Fibroblast of skin of right biceps (primary cell): ENCODE measurements around the gene ITPA.
"Not testable (repeated sequence)": the region's sequence is repeated elsewhere in the genome, so short reads cannot be mapped to it uniquely, and the experiment has no call there.

Experiments used
- DNase-seq: peaks from one replicate; pipeline ENCODE4 v3.0.0-alpha.2; 2013

Gene ITPA

GRCh38 chr20:3173610-3174441 lies 35.5 kb upstream of the ITPA start:
- peak; percentile 81 for DNase-seq

GRCh38 chr20:3174442-3175261 lies 34.6 kb upstream of the ITPA start:
- DNase-seq: peak; percentile 9

- DNase-seq: no peak
Observed at GRCh38 chr20:3175270-3175669, 34.0 kb upstream of the ITPA start.

GRCh38 chr20:3177746-3178485 lies 31.4 kb upstream of the ITPA start:
- DNase-seq: no peak

- DNase-seq: no peak
Observed at GRCh38 chr20:3180319-3180718, 29.0 kb upstream of the ITPA start.

- DNase-seq: no peak
Observed at GRCh38 chr20:3181270-3181669, 28.0 kb upstream of the ITPA start.

- DNase-seq: not testable (repeated sequence)
Observed at GRCh38 chr20:3182429-3182828, 26.9 kb upstream of the ITPA start.

GRCh38 chr20:3183896-3184612 lies 25.2 kb upstream of the ITPA start:
- DNase-seq: no peak

GRCh38 chr20:3187861-3188260 lies 21.4 kb upstream of the ITPA start:
- DNase-seq: not testable (repeated sequence)

GRCh38 chr20:3188823-3189413 lies 20.4 kb upstream of the ITPA start:
- DNase-seq: no peak

- DNase-seq: no peak
Observed at GRCh38 chr20:3189561-3190131, 19.7 kb upstream of the ITPA start.

GRCh38 chr20:3190681-3191111 lies 18.6 kb upstream of the ITPA start:
- no peak for DNase-seq

GRCh38 chr20:3192226-3193015 lies 16.9 kb upstream of the ITPA start:
- DNase-seq: no peak

- no peak for DNase-seq
Observed at GRCh38 chr20:3193806-3194616, 15.3 kb upstream of the ITPA start.

- DNase-seq: no peak
Observed at GRCh38 chr20:3194617-3195280, 14.5 kb upstream of the ITPA start.

- DNase-seq: no peak
Observed at GRCh38 chr20:3195590-3196237, 13.6 kb upstream of the ITPA start.

GRCh38 chr20:3199206-3199605 lies 10.1 kb upstream of the ITPA start:
- DNase-seq: no peak

GRCh38 chr20:3199976-3200755 lies 9.1 kb upstream of the ITPA start:
- no peak for DNase-seq
